Jurkat, Clone E6-1 (cell line): Measurements from ENCODE around the gene HTR3A.

Experiments
- DNase-seq: peaks from one replicate; pipeline ENCODE4 v3.0.0-alpha.2; 2011; ENCODE audit warnings: low read depth, low spot score
- H3K4me3 ChIP-seq: 2 replicates; pipeline ENCODE4 v1.5.1; 2011; ENCODE audit warnings: mild to moderate bottlenecking, low read length, control low read depth, moderate library complexity

HTR3A gene

GRCh38 chr11:113971506-113972195, 3.3 kb upstream of the HTR3A start:
- no peak for DNase-seq
- no peak overlapping the region for H3K4me3 ChIP-seq

- no peak overlapping the region for H3K4me3 ChIP-seq
- DNase-seq = no peak
Measured at GRCh38 chr11:113977071-113977490, 2.2 kb downstream of the HTR3A start.

- DNase-seq = no peak
- no peak overlapping the region for H3K4me3 ChIP-seq
Measured at GRCh38 chr11:113977701-113978100, 2.8 kb downstream of the HTR3A start.

- no peak overlapping the region for H3K4me3 ChIP-seq
- DNase-seq = no peak
Measured at GRCh38 chr11:113979431-113979830, 4.5 kb downstream of the HTR3A start.

GRCh38 chr11:113980785-113981184, 5.9 kb downstream of the HTR3A start:
- no peak overlapping the region for H3K4me3 ChIP-seq
- DNase-seq = no peak

- H3K4me3 ChIP-seq = no peak overlapping the region
- DNase-seq = no peak
Measured at GRCh38 chr11:113982306-113982705, 7.4 kb downstream of the HTR3A start.

GRCh38 chr11:113984781-113985180, 9.9 kb downstream of the HTR3A start:
- H3K4me3 ChIP-seq = no peak overlapping the region
- no peak for DNase-seq

GRCh38 chr11:113985906-113986305, 11.0 kb downstream of the HTR3A start:
- H3K4me3 ChIP-seq = no peak overlapping the region
- DNase-seq = no peak

GRCh38 chr11:113986351-113987140, 11.6 kb downstream of the HTR3A start:
- no peak for DNase-seq
- no peak overlapping the region for H3K4me3 ChIP-seq

GRCh38 chr11:113989381-113989780, 14.5 kb downstream of the HTR3A start:
- DNase-seq = no peak
- H3K4me3 ChIP-seq = no peak overlapping the region

- H3K4me3 ChIP-seq = no peak overlapping the region
- DNase-seq = no peak
Measured at GRCh38 chr11:113989916-113990315, 15.0 kb downstream of the HTR3A start.

- DNase-seq = peak; percentile 6
- no peak overlapping the region for H3K4me3 ChIP-seq
Measured at GRCh38 chr11:113991170-113991569, 16.3 kb downstream of the HTR3A start.

GRCh38 chr11:113991718-113992458, 17.0 kb downstream of the HTR3A start:
- no peak for DNase-seq
- H3K4me3 ChIP-seq = no peak overlapping the region

- DNase-seq = no peak
- H3K4me3 ChIP-seq = no peak overlapping the region
Measured at GRCh38 chr11:113992459-113993110, 17.7 kb downstream of the HTR3A start.

- DNase-seq = no peak
Measured at GRCh38 chr11:113994077-113994954, 19.4 kb downstream of the HTR3A start.

GRCh38 chr11:113997473-113997872, 22.6 kb downstream of the HTR3A start:
- no peak overlapping the region for H3K4me3 ChIP-seq
- no peak for DNase-seq

More at GRCh38 chr11:113994077-113994954, 19.4 kb downstream of the HTR3A start:
- H3K4me3 ChIP-seq = no peak overlapping the region

- DNase-seq = no peak
- no peak overlapping the region for H3K4me3 ChIP-seq
Measured at GRCh38 chr11:113998574-113998973, 23.7 kb downstream of the HTR3A start.

GRCh38 chr11:114000526-114000925, 25.6 kb downstream of the HTR3A start:
- no peak overlapping the region for H3K4me3 ChIP-seq
- DNase-seq = no peak

GRCh38 chr11:114001416-114001815, 26.5 kb downstream of the HTR3A start:
- no peak overlapping the region for H3K4me3 ChIP-seq
- DNase-seq = no peak
